GM21619 (cell line): ENCODE measurements around the gene PCSK6.

Source experiments
- ATAC-seq: cut with Tn5 transposase; IDR thresholded peaks from one replicate; pipeline ENCODE4 v1.9.1; 2021; ENCODE audit not compliant: unreplicated experiment

Gene PCSK6

GRCh38 chr15:101448336-101448735, 41.2 kb downstream of the PCSK6 start:
- no peak for ATAC-seq

GRCh38 chr15:101447561-101448071, 41.9 kb downstream of the PCSK6 start:
- ATAC-seq = no peak

GRCh38 chr15:101447168-101447533, 42.4 kb downstream of the PCSK6 start:
- no peak for ATAC-seq

- no peak for ATAC-seq
Observed at GRCh38 chr15:101446518-101447167, 42.9 kb downstream of the PCSK6 start.

- no peak for ATAC-seq
Observed at GRCh38 chr15:101445562-101446517, 43.7 kb downstream of the PCSK6 start.

GRCh38 chr15:101444807-101445508, 44.5 kb downstream of the PCSK6 start:
- ATAC-seq = no peak

GRCh38 chr15:101444015-101444414, 45.5 kb downstream of the PCSK6 start:
- ATAC-seq = no peak

GRCh38 chr15:101442272-101442671, 47.2 kb downstream of the PCSK6 start:
- no peak for ATAC-seq

GRCh38 chr15:101441696-101442095, 47.8 kb downstream of the PCSK6 start:
- no peak for ATAC-seq

- ATAC-seq = no peak
Observed at GRCh38 chr15:101440846-101441590, 48.5 kb downstream of the PCSK6 start.

GRCh38 chr15:101439920-101440319, 49.6 kb downstream of the PCSK6 start:
- ATAC-seq = no peak

GRCh38 chr15:101439285-101439919, 50.1 kb downstream of the PCSK6 start:
- ATAC-seq = no peak

- no peak for ATAC-seq
Observed at GRCh38 chr15:101438482-101439284, 50.8 kb downstream of the PCSK6 start.

- ATAC-seq = no peak
Observed at GRCh38 chr15:101437618-101438481, 51.7 kb downstream of the PCSK6 start.

GRCh38 chr15:101437209-101437608, 52.3 kb downstream of the PCSK6 start:
- no peak for ATAC-seq

GRCh38 chr15:101436526-101436925, 53.0 kb downstream of the PCSK6 start:
- ATAC-seq = no peak

GRCh38 chr15:101435761-101436160, 53.7 kb downstream of the PCSK6 start:
- ATAC-seq = no peak
